Psoas muscle (tissue), 8 donors: ENCODE measurements around the gene RNLS. TPM values are rescaled to one million over a fixed set of nuclear protein-coding genes. Genes with fewer than 3 reads are reported as not detected.

Experiments
- ATAC-seq, 4 donors: fragments of 200-7000 bp; cut with Tn5 transposase; one replicate each; pipeline ENCODE4 v1.9.1; 2020; ENCODE audit warnings: moderate library complexity in 3 of 4, mild to moderate bottlenecking in 2 of 4
- DNase-seq, 2 donors: peaks; one replicate each; pipeline ENCODE4 v3.0.0-alpha.2; 2020
- H3K27ac ChIP-seq: fragments of 200-600 bp; one replicate; pipeline ENCODE4 v1.8.0; 2022
- H3K27me3 ChIP-seq, 3 donors: fragments of 200-600 bp in 1 of 3; one replicate each; pipeline versions ENCODE4 v1.6.1 to v1.8.0; 2013 to 2022; ENCODE audit warnings: low read length in 2 of 3, mild to moderate bottlenecking in 2 of 3, moderate library complexity in 1 of 3; ENCODE audit not compliant: insufficient read depth in 3 of 3
- H3K36me3 ChIP-seq, 2 donors: fragments of 200-600 bp in 1 of 2; one replicate each; pipeline versions ENCODE4 v1.6.1 to v1.8.0; 2013 to 2022; ENCODE audit warnings: low read depth in 1 of 2, mild to moderate bottlenecking in 1 of 2, moderate library complexity in 1 of 2; ENCODE audit not compliant: insufficient read depth in 1 of 2
- H3K4me1 ChIP-seq: fragments of 200-600 bp; one replicate; pipeline ENCODE4 v1.8.0; 2022
- H3K4me3 ChIP-seq: fragments of 200-600 bp; one replicate; pipeline ENCODE4 v1.8.0; 2022; ENCODE audit warnings: mild to moderate bottlenecking
- H3K9me3 ChIP-seq: fragments of 200-600 bp; one replicate; pipeline ENCODE4 v1.8.0; 2022
- CTCF ChIP-seq: fragments of 200-600 bp; IDR thresholded peaks from one replicate; pipeline ENCODE4 v1.8.0; 2022; ENCODE audit warnings: antibody characterized with exemption
- WGBS, 3 donors: extraction: QIAGEN DNeasy Blood & Tissue Kit; methylation state at CpG; one replicate each; pipeline versions ENCODE4 v1.1.6 to v1.1.7; 2013; 5-methylcytosine and 5-hydroxymethylcytosine counted together
- intact Hi-C, 2 donors: fragments of 100-400 bp; cut with DNase I; formaldehyde crosslinking; loops; one replicate each; pipeline versions ENCODE4 v1.11.0 to v1.14.2; 2022
- polyA plus RNA-seq, 3 donors: library from polyadenylated mRNA; stranded (reverse); fragments of 200-250 nt; gene quantifications; one replicate each; pipeline ENCODE4 v1.2.3, GENCODE V29; 2013
- total RNA-seq, 4 donors: library from RNA; stranded (reverse); fragmentation: NEBNext Ultra II Directional in 2 of 4; extraction: Animal tissue kit (Norgen Biotek cat#: 25700) in 2 of 4; gene quantifications; one replicate each; pipeline versions ENCODE4 v1.2.1 to v1.2.4, GENCODE V29; 2021 to 2023
- donor health status: healthy with polysubstance abuse.
- donor health status: DM: no; HTN: no; CAD: no; lungs with moderate emphysema.
- donor health status: Bipolar disorder and iron deficiency.
- donor health status: healthy.
- donor health status: DM: yes; HTN: yes; CAD: no.
- donor health status: DM: no; HTN: no; CAD: no.
- donor health status: DM: no; HTN: no; CAD: no.
- donor health status: DM: yes; HTN: yes; CAD: no.

Gene RNLS
- total and polyA plus RNA-seq, 7 donors = 3.0 to 9.2 (median 6.7) TPM

GRCh38 chr10:88551246-88551645, 31.9 kb downstream of the RNLS start:
- Histone ChIP-seq H3K9me3 (no peaks in the 10 kb centered on the region), H3K36me3 (no peaks in the 10 kb centered on the region), H3K4me3 (no peak overlapping the region), H3K27me3 (no peaks in the 10 kb centered on the region), H3K27ac (no peak overlapping the region), H3K4me1 (no peaks in the 10 kb centered on the region)
- DNase-seq (no peak), ATAC-seq (no peak)
- intact Hi-C loops = loop anchor here (5.0 to 10.0 kb wide), 2 partner anchors 144 to 146 kb away; no protein-coding TSS in a partner anchor
- no peak for TF ChIP-seq CTCF
- 82 to 91% (median 89%) methylated on average over 2 of the region's 2 CpGs for WGBS, 3 donors

DNA sequence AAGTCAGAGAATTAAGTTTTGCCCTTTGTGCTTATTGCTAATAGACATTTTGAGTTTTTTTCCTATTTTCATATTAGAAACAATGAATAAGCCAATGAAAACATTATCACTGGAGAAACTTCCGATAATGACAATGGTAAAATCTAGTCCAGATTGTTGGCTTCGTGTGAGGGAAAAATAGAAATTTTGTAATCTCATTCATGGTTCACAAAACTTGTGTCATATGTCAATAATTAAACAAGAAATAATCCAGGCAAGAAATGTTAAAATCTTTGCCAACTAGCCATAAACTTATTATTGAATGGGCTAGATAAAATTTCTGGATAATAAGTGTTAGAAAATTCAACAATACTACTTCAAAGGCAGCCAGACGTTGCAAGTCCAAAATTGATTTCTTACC, 36.6 kb downstream of the RNLS start:
- no peak for ATAC-seq
- no peak overlapping the region for H3K27ac ChIP-seq
- intact Hi-C loops = loop anchor here in 1 of 2 donors (5.0 kb wide), 1 partner anchor 69 kb away; no protein-coding TSS in a partner anchor
- no peaks in the 10 kb centered on the region for H3K4me1 ChIP-seq
- 39 to 70% (median 56%) methylated on average over 3 of the region's 3 CpGs for WGBS, 3 donors
- no peaks in the 10 kb centered on the region for H3K27me3 ChIP-seq
- no peak for DNase-seq
- no peaks in the 10 kb centered on the region for H3K36me3 ChIP-seq
- no peaks in the 10 kb centered on the region for H3K9me3 ChIP-seq
- no peak overlapping the region for H3K4me3 ChIP-seq
- no peak for TF ChIP-seq CTCF

- ATAC-seq = no peak
- no peak overlapping the region for H3K4me3 ChIP-seq
- H3K27ac ChIP-seq = no peak overlapping the region
- no peak for TF ChIP-seq CTCF
- no peaks in the 10 kb centered on the region for H3K9me3 ChIP-seq
- no peaks in the 10 kb centered on the region for H3K4me1 ChIP-seq
- 61 to 82% (median 70%) methylated on average over 4 of the region's 4 CpGs for WGBS, 3 donors
- no peaks in the 10 kb centered on the region for H3K36me3 ChIP-seq
- H3K27me3 ChIP-seq = no peaks in the 10 kb centered on the region
- intact Hi-C loops = loop anchor here in 1 of 2 donors (5.0 kb wide), 1 partner anchor 68 kb away; no protein-coding TSS in a partner anchor
- DNase-seq = no peak
Observed at GRCh38 chr10:88545359-88545758, 37.8 kb downstream of the RNLS start.

DNA sequence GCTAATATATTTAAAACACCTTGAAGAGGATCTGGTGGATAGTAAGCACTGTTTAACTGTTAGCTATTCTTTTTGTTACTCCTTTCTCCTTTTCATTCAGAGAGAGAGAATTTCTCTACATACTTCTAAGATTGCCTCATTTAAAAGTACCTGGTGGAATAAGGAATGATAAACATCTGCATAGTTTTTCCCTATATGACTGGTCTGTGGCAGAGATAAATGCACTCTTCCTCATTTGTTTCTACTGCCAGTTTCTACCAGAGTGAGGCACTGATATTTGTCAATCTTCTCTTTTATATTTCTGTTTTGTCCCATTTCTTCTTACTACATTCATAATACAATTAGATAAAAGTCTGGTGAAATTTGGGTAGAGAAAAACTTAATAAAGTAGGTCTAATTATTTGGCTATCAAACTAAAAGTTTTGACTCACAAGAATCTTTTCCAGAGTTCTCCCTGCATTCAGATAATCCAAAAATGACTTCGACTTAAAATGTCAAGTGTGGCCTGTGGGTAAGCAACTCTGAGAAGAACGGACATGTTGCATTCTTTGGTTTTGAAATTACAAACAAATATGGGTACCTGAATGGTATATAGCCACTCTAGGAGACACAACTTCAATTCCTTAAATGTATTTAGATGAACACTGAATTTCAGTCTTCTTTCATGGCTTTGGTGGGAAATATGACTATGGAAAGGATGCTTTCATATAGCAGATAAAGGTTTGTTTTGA, 38.8 kb downstream of the RNLS start:
- no peak for TF ChIP-seq CTCF
- H3K27ac ChIP-seq = no peak overlapping the region
- H3K36me3 ChIP-seq = no peaks in the 10 kb centered on the region
- H3K9me3 ChIP-seq = no peaks in the 10 kb centered on the region
- no peaks in the 10 kb centered on the region for H3K27me3 ChIP-seq
- intact Hi-C loops = no loop called here
- no peaks in the 10 kb centered on the region for H3K4me1 ChIP-seq
- 90 to 95% (median 94%) methylated on average over 2 of the region's 2 CpGs for WGBS, 3 donors
- H3K4me3 ChIP-seq = no peak overlapping the region
- DNase-seq = no peak
- ATAC-seq = no peak

GRCh38 chr10:88542522-88542921, 40.6 kb downstream of the RNLS start:
- Histone ChIP-seq H3K9me3 (no peaks in the 10 kb centered on the region), H3K36me3 (no peaks in the 10 kb centered on the region), H3K4me3 (no peak overlapping the region), H3K27me3 (no peaks in the 10 kb centered on the region), H3K27ac (no peak overlapping the region), H3K4me1 (no peaks in the 10 kb centered on the region)
- 71 to 80% (median 73%) methylated on average over 4 of the region's 4 CpGs for WGBS, 3 donors
- ATAC-seq = no peak
- TF ChIP-seq CTCF = no peak
- intact Hi-C loops = no loop called here
- no peak for DNase-seq
